CD14-positive monocyte (primary cell): ENCODE results near the gene BCAT1. TPM values are rescaled to one million over a fixed set of nuclear protein-coding genes. Genes with fewer than 3 reads are reported as not detected.

Experiments used
- DNase-seq, 3 donors: peaks; one replicate each; pipeline ENCODE4 v3.0.0-alpha.2; 2011 to 2022
- H2AFZ ChIP-seq: 2 replicates; pipeline ENCODE4 v1.6.0; 2012; ENCODE audit warnings: mild to moderate bottlenecking, low read depth, low read length, inconsistent platforms; ENCODE audit not compliant: insufficient read depth, poor library complexity, severe bottlenecking
- H3K27ac ChIP-seq, 2 donors: 1 replicate in 1 of 2; 2 replicates in 1 of 2; pipeline ENCODE4 v1.5.1; 2012 to 2013; ENCODE audit warnings: low read length in 2 of 2, control low read depth in 1 of 2, inconsistent platforms in 1 of 2, low read depth in 1 of 2, mild to moderate bottlenecking in 1 of 2
- H3K27me3 ChIP-seq, 2 donors: one replicate each; pipeline versions ENCODE4 v1.6.0 to v1.6.1; 2011 to 2013; ENCODE audit warnings: low read length in 2 of 2; ENCODE audit not compliant: control insufficient read depth in 2 of 2, insufficient read depth in 2 of 2
- H3K36me3 ChIP-seq, 2 donors: replicated peaks in 1 of 2; 1 replicate in 1 of 2; 2 replicates in 1 of 2; pipeline versions ENCODE4 v1.5.1 to v1.6.1; 2012 to 2013; ENCODE audit warnings: low read length in 2 of 2, control low read depth in 1 of 2, inconsistent platforms in 1 of 2, mild to moderate bottlenecking in 1 of 2; ENCODE audit not compliant: insufficient read depth in 2 of 2, control insufficient read depth in 1 of 2
- H3K4me1 ChIP-seq, 2 donors: 1 replicate in 1 of 2; 2 replicates in 1 of 2; pipeline versions ENCODE4 v1.5.1 to v1.6.1; 2012 to 2013; ENCODE audit warnings: low read length in 2 of 2, control low read depth in 1 of 2, inconsistent platforms in 1 of 2, mild to moderate bottlenecking in 1 of 2, moderate library complexity in 1 of 2; ENCODE audit not compliant: insufficient read depth in 2 of 2, control insufficient read depth in 1 of 2
- H3K4me2 ChIP-seq: replicated peaks from 2 replicates; pipeline ENCODE3; 2012; ENCODE audit warnings: low read length, moderate library complexity, mild to moderate bottlenecking; ENCODE audit not compliant: poor library complexity, severe bottlenecking; ENCODE audit errors: extremely low read depth
- H3K4me3 ChIP-seq, 3 experiments: fragments of 200-600 bp in 1 of 3; sonication (generic) in 1 of 3; replicated peaks in 1 of 3; 1 replicate in 2 of 3; 2 replicates in 1 of 3; pipeline ENCODE4 v1.5.1; 2011 to 2013; ENCODE audit warnings: low read length in 3 of 3, mild to moderate bottlenecking in 3 of 3, control low read depth in 2 of 3, low read depth in 2 of 3, inconsistent platforms in 1 of 3, moderate library complexity in 1 of 3
- H3K79me2 ChIP-seq: 2 replicates; pipeline ENCODE4 v1.6.0; 2012; ENCODE audit warnings: mild to moderate bottlenecking, control low read depth, inconsistent platforms, low read length, moderate library complexity; ENCODE audit not compliant: insufficient read depth
- H3K9ac ChIP-seq: 2 replicates; pipeline ENCODE4 v1.6.0; 2017; ENCODE audit warnings: low read length, mild to moderate bottlenecking; ENCODE audit not compliant: insufficient read depth, poor library complexity, severe bottlenecking
- H3K9me3 ChIP-seq, 2 donors: replicated peaks in 1 of 2; 1 replicate in 1 of 2; 2 replicates in 1 of 2; pipeline versions ENCODE4 v1.5.1 to v1.6.1; 2012 to 2013; ENCODE audit warnings: low read length in 2 of 2, control low read depth in 1 of 2; ENCODE audit not compliant: control insufficient read depth in 1 of 2, insufficient read depth in 1 of 2
- H4K20me1 ChIP-seq: 2 replicates; pipeline ENCODE4 v1.6.0; 2012; ENCODE audit warnings: mild to moderate bottlenecking, low read length, control low read depth, moderate library complexity; ENCODE audit not compliant: insufficient read depth
- H3K27ac Mint-ChIP-seq, 7 donors: one replicate each; pipeline ENCODE4 v1.8.0; 2020; ENCODE audit warnings: mild to moderate bottlenecking in 7 of 7, mixed read lengths in 7 of 7, moderate library complexity in 6 of 7, inconsistent platforms in 2 of 7
- H3K27me3 Mint-ChIP-seq, 3 donors: one replicate each; pipeline ENCODE4 v1.8.0; 2021 to 2022; ENCODE audit warnings: low read depth in 3 of 3, mild to moderate bottlenecking in 3 of 3, mixed read lengths in 3 of 3, moderate library complexity in 3 of 3, inconsistent platforms in 1 of 3
- H3K36me3 Mint-ChIP-seq, 2 donors: one replicate each; pipeline ENCODE4 v1.8.0; 2020; ENCODE audit warnings: mixed read lengths in 2 of 2, inconsistent platforms in 1 of 2, mild to moderate bottlenecking in 1 of 2
- H3K4me1 Mint-ChIP-seq: one replicate; pipeline ENCODE4 v1.8.0; 2020; ENCODE audit warnings: mild to moderate bottlenecking, mixed read lengths
- H3K4me3 Mint-ChIP-seq, 2 donors: one replicate each; pipeline ENCODE4 v1.8.0; 2020; ENCODE audit warnings: mild to moderate bottlenecking in 2 of 2, mixed read lengths in 2 of 2, moderate library complexity in 1 of 2
- H3K9me3 Mint-ChIP-seq, 7 donors: one replicate each; pipeline ENCODE4 v1.8.0; 2020 to 2022; ENCODE audit warnings: mixed read lengths in 7 of 7, mild to moderate bottlenecking in 6 of 7, moderate library complexity in 6 of 7, inconsistent platforms in 2 of 7
- CTCF ChIP-seq: fragments of 200-600 bp; IDR thresholded peaks from one replicate; pipeline ENCODE4 v1.8.0; 2022; ENCODE audit warnings: antibody characterized with exemption, mild to moderate bottlenecking
- WGBS: methylation state at CpG from one replicate; pipeline ENCODE4 v1.1.5; 2013; ENCODE audit warnings: missing lambda C conversion rate; ENCODE audit not compliant: insufficient coverage; 5-methylcytosine and 5-hydroxymethylcytosine counted together
- intact Hi-C, 2 donors: fragments of 100-400 bp; cut with micrococcal nuclease; formaldehyde crosslinking; loops; one replicate each; pipeline versions ENCODE4 v1.15.0 to v1.15.1; 2023
- polyA plus RNA-seq, 3 donors: library from polyadenylated mRNA; depleted of rRNA in 1 of 3; unstranded in 2 of 3; stranded (reverse) in 1 of 3; fragments of 300-500 nt in 2 of 3; fragments of >200 nt in 1 of 3; fragmentation: Illumina TruSeq in 2 of 3; gene quantifications; 1 replicate in 2 of 3; 2 replicates in 1 of 3; pipeline ENCODE4 v1.2.3, GENCODE V29; 2012 to 2021

The BCAT1 gene
- polyA plus RNA-seq, 3 donors: 3.5 to 16.9 (median 15.2) TPM

- Histone ChIP-seq H4K20me1 (no peaks in the 10 kb centered on the region), H3K4me2 (no peak overlapping the region), H3K9me3 (no peaks in the 10 kb centered on the region), H3K4me3 (no peak overlapping the region), H3K4me1 (peaks cover 43 to 51% of the 10 kb centered on the region in 2 donors), H3K9ac (no peak overlapping the region), H3K27ac (no peak overlapping the region), H3K27me3 (peaks cover 0 to 5% of the 10 kb centered on the region in 2 donors), H3K36me3 (no peaks in the 10 kb centered on the region), H3K79me2 (no peaks in the 10 kb centered on the region), H2AFZ (no peak overlapping the region)
- DNase-seq: no peak
- Mint-ChIP-seq H3K4me3 (no peak overlapping the region), H3K36me3 (peaks cover 0 to 2% of the 10 kb centered on the region in 2 donors), H3K9me3 (peaks cover 0 to 4% (median 0%) of the 10 kb centered on the region in 7 donors), H3K27me3 (peaks cover 3 to 17% (median 8%) of the 10 kb centered on the region in 3 donors), H3K27ac (no peak overlapping the region), H3K4me1 (peaks cover 46% of the 10 kb centered on the region)
- WGBS: 100% methylated on average over 1 of the region's 1 CpG
- intact Hi-C loops: loop anchor here (5.0 kb wide), 1 partner anchor 42 kb away; the partner anchor contains the start of gene BCAT1 (in 2 of the 2)
- no peak for TF ChIP-seq CTCF
These were observed 44.0 kb downstream of the BCAT1 start for GRCh38 chr12:24904871-24905270.

- intact Hi-C loops: loop anchor here (5.0 kb wide), 1 partner anchor 44 kb away; the partner anchor contains the start of gene BCAT1 (in 2 of the 2)
These were observed 45.4 kb downstream of the BCAT1 start for GRCh38 chr12:24903329-24904088.

More at GRCh38 chr12:24903329-24904088, 45.4 kb downstream of the BCAT1 start:
- Mint-ChIP-seq H3K27me3 (peaks cover 3 to 17% (median 8%) of the 10 kb centered on the region in 3 donors), H3K36me3 (peaks cover 0 to 6% of the 10 kb centered on the region in 2 donors), H3K4me1 (peaks cover 48% of the 10 kb centered on the region), H3K9me3 (peaks cover 0 to 3% (median 0%) of the 10 kb centered on the region in 7 donors), H3K4me3 (no peak overlapping the region), H3K27ac (peak overlapping the region in 5 of 7 donors; percentile 85 to 93 (median 89))
- Histone ChIP-seq H4K20me1 (no peaks in the 10 kb centered on the region), H2AFZ (peak overlapping the region; percentile 68), H3K4me1 (peaks cover 41 to 57% of the 10 kb centered on the region in 2 donors), H3K9me3 (no peaks in the 10 kb centered on the region), H3K36me3 (no peaks in the 10 kb centered on the region), H3K4me2 (peak overlapping the region; percentile 78), H3K27me3 (peaks cover 0 to 5% of the 10 kb centered on the region in 2 donors), H3K27ac (peak overlapping the region; percentile 11 to 85), H3K79me2 (no peaks in the 10 kb centered on the region), H3K9ac (peak overlapping the region; percentile 74), H3K4me3 (peak overlapping the region; percentile 45 to 82 (median 70))
- no peak for TF ChIP-seq CTCF
- WGBS: 4% methylated on average over 14 of the region's 25 CpGs
- peak; percentile 44 to 75 (median 63) for DNase-seq
